Activated T-cell treated with anti-CD3 and anti-CD28 coated beads, Interleukin-2, amount 50 U/mL, for 24 hours (primary cell): ENCODE results near the gene LDB3.

Source experiments
- DNase-seq: peaks from one replicate; pipeline ENCODE4 v3.0.0-alpha.2; 2020
- H3K27ac Mint-ChIP-seq: 2 replicates; pipeline ENCODE4 v1.8.0; 2020; ENCODE audit warnings: mild to moderate bottlenecking, mixed read lengths
- H3K27me3 Mint-ChIP-seq: 2 replicates; pipeline ENCODE4 v1.8.0; 2020; ENCODE audit warnings: mixed read lengths
- H3K36me3 Mint-ChIP-seq: 2 replicates; pipeline ENCODE4 v1.8.0; 2020; ENCODE audit warnings: low read depth, mixed read lengths
- H3K4me1 Mint-ChIP-seq: 2 replicates; pipeline ENCODE4 v1.8.0; 2020; ENCODE audit warnings: low read depth, mixed read lengths
- H3K4me3 Mint-ChIP-seq: 2 replicates; pipeline ENCODE4 v1.8.0; 2020; ENCODE audit warnings: mild to moderate bottlenecking, moderate library complexity, mixed read lengths
- H3K9me3 Mint-ChIP-seq: 2 replicates; pipeline ENCODE4 v1.8.0; 2020; ENCODE audit warnings: mixed read lengths

Gene LDB3

DNA sequence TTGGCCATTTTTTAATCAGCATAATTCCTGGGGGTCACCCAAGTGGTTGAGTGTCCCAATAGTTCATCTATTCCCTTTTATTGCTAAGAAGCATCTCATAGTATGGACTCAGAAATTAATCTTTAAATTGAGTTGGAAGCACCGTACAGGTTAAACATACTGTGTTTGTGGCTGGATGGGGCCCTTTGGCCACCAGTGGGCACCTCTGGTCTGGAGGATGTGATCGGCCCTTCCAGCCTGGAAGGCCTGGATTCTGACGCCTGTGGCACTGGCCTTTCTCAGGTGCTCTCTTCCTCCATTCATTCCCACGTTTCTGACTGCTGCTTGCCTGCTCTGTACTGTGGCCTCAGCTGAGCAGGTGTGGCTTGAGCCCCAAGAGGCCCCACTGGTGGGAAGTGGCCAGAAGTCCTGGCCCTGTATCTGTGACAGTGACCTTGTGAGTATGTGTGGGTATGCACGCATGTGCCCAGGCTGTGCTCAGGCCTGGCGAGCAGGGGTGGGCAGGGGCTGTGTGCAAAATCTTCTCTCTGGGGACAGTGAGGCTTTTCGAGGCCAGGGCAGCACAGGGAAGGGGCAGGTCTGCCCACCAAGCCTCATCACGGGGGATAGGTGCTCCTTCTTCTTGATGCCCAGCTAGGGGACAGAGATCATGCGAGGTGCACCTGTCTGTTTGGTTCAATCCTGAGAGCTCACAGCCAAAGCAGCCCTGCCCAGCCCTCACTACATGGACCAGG lies 30.1 kb downstream of the LDB3 start:
- H3K36me3 Mint-ChIP-seq: no peaks in the 10 kb centered on the region
- DNase-seq: no peak
- no peaks in the 10 kb centered on the region for H3K4me1 Mint-ChIP-seq
- H3K27ac Mint-ChIP-seq: no peak overlapping the region
- no peak overlapping the region for H3K4me3 Mint-ChIP-seq
- no peaks in the 10 kb centered on the region for H3K27me3 Mint-ChIP-seq
- H3K9me3 Mint-ChIP-seq: no peaks in the 10 kb centered on the region

DNA sequence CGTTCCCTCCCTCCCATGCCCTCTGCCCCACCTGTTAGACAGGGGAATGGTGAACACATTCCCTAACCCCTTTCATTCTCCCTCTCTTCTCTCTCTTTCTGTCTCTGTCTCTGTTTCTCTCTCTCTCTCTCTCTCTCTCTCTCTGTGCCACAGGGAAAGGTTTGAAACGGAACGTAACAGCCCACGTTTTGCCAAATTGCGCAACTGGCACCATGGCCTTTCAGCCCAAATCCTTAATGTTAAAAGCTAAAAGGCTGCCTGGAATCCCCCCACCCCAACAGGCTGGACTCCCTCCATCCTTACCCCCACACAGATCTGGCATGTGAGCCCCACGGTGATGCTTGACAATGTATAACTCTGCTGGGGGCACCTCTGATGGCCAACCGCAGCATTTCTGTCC lies 30.8 kb downstream of the LDB3 start:
- H3K4me1 Mint-ChIP-seq: no peaks in the 10 kb centered on the region
- H3K27ac Mint-ChIP-seq: no peak overlapping the region
- H3K4me3 Mint-ChIP-seq: no peak overlapping the region
- no peak for DNase-seq
- H3K9me3 Mint-ChIP-seq: no peaks in the 10 kb centered on the region
- H3K27me3 Mint-ChIP-seq: no peaks in the 10 kb centered on the region
- H3K36me3 Mint-ChIP-seq: no peaks in the 10 kb centered on the region

DNA sequence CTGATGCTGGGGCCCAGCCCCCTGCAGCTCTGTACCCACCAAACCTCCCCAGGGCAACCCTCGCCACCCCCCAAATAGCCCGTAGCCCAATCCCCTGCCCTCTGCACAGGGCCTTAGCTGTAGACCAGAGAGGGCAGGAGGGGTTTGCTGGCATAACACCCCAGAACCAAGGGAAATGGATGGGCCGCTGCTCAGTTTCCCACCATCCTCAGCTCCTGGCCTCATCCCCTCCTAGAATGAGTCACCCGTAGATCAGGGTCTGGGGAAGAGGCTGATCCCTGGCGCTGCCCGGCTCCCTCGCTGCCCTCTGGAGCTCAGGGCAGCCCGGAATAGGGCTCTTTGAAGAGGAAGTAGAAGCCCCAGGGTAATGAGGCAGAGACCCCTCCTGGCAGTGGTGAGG lies 31.2 kb downstream of the LDB3 start:
- Mint-ChIP-seq H3K4me3 (no peak overlapping the region), H3K27me3 (no peaks in the 10 kb centered on the region), H3K4me1 (no peaks in the 10 kb centered on the region), H3K27ac (no peak overlapping the region), H3K9me3 (no peaks in the 10 kb centered on the region), H3K36me3 (no peaks in the 10 kb centered on the region)
- DNase-seq: no peak

DNA sequence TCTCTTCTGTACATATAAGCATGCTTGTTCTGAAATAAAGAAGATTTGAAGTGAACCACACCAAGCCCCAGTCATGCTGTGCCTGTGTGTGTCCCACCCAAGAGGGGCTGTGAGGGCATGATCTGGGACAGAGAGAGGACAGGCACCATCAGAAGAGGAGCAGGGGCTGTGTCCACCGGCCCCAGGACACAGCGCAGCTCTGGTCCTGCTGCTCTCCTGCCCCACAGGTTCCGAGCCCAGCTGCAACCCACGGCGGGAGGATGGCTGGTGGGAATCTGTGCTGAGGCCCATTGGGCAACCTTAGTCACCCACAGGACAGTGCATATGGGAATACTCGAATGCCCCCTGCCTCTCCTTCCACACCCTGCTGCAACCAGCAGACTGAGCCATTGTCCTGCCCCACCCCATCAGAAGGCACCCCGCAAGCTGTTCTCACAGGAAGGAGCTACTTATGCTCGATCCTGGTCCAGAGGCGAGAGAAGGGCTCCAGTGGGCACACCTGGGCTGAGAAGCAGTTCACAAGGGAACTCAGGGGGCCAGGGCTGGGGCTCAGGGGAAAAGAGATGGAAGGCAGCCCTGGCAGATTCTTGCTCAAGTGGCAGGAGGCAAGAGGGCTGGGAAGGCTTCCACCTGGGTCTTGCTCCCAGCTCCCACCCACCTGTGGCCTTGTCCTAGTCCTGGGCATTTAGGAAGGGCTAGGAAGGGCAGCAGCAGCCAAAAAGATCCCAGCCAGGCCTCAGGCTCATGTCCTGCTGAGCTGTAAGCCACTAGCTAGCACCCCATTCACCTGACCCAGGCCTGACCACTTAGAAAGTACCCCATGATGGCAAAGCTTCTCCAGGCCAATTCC lies 31.9 kb downstream of the LDB3 start:
- no peak overlapping the region for H3K27ac Mint-ChIP-seq

DNA sequence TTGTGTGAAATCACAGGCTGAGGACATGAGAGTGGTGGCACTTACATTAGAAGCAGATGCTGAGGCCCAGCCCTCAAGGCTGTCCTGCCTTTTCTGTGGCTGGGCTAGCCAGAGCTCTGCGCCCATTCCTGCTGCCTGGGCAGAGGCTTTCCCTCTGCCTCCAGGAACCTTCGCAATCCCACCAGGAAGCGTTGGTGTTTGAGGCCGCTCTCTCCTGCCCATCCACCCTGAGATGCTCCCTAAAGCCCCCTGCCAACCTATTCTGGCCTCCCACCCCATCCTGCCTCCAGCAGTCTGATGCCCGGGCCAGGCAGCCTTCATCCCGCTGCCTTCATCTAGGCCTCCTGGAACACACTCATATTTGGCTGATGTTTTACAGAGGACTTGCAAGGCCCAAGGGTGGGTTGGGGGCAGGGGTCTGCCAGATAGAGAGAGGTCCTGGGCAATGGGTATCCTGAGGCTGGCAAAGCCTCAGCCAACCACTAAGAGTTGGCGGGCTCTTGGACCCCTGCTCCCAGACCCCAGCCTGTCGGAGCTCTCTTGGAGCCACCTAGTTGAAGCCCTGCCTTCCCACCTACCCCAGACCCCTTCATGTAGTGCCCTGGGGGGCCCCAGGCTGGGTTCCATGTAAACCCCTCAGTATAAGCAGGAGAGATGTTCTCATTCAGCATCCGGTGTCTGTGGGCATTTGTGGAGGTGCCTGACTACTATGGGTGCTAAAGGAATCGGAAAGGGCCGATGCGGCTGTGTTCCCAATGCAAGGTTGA lies 32.7 kb downstream of the LDB3 start:
- H3K4me3 Mint-ChIP-seq: no peak overlapping the region
- no peaks in the 10 kb centered on the region for H3K9me3 Mint-ChIP-seq

More for the DNA sequence above, 31.9 kb downstream of the LDB3 start:
- Mint-ChIP-seq H3K4me3 (no peak overlapping the region), H3K27me3 (no peaks in the 10 kb centered on the region), H3K4me1 (no peaks in the 10 kb centered on the region), H3K36me3 (no peaks in the 10 kb centered on the region), H3K9me3 (no peaks in the 10 kb centered on the region)
- no peak for DNase-seq

DNA sequence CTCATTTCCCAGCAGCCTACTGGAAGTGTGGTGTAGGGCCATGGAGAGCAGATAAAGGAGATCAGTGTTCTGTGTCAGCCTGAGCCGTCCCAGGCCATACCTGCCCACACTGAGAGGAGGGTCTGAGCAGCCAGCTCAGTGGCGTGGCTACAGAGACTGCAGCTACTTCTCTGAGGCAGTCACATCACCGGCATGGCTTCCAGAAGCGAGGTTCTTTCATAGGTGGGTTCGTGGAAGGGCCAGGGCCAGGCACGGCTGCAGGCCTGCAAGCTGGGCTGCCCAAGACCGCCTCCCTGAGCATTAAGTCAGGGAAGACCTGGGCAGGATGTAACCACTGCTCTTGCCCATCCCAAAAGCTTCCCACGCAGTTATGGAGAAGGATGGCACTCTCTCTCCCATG lies 34.9 kb downstream of the LDB3 start:
- Mint-ChIP-seq H3K9me3 (no peaks in the 10 kb centered on the region), H3K27ac (no peak overlapping the region), H3K4me3 (no peak overlapping the region), H3K27me3 (no peaks in the 10 kb centered on the region), H3K36me3 (no peaks in the 10 kb centered on the region), H3K4me1 (no peaks in the 10 kb centered on the region)
- no peak for DNase-seq

More for the DNA sequence above, 32.7 kb downstream of the LDB3 start:
- no peak for DNase-seq
- H3K27me3 Mint-ChIP-seq: no peaks in the 10 kb centered on the region
- H3K4me1 Mint-ChIP-seq: no peaks in the 10 kb centered on the region
- no peak overlapping the region for H3K27ac Mint-ChIP-seq
- H3K36me3 Mint-ChIP-seq: no peaks in the 10 kb centered on the region

DNA sequence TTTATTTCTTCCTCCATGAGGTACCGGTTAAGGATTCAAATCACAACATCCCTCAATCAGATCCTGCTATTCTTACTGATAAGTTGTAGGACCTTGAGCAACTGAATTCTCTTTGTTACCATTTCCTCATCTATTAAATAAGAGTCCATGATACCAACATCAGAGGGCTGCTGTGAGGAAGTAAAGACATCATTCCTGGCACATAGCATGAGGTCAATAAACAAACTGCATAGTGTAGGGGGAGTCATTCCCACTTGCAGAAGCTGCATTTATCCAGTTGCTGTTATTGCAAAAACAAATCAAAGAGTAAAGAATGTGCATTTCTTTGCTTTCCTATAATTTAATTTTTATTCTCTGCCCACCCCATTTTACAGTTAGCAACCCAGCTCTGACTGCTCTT lies 36.8 kb downstream of the LDB3 start:
- H3K27me3 Mint-ChIP-seq: no peaks in the 10 kb centered on the region
- DNase-seq: no peak
- H3K4me3 Mint-ChIP-seq: no peak overlapping the region
- H3K27ac Mint-ChIP-seq: no peak overlapping the region
- H3K9me3 Mint-ChIP-seq: no peaks in the 10 kb centered on the region
- peaks cover 4% of the 10 kb centered on the region for H3K4me1 Mint-ChIP-seq
- no peaks in the 10 kb centered on the region for H3K36me3 Mint-ChIP-seq

DNA sequence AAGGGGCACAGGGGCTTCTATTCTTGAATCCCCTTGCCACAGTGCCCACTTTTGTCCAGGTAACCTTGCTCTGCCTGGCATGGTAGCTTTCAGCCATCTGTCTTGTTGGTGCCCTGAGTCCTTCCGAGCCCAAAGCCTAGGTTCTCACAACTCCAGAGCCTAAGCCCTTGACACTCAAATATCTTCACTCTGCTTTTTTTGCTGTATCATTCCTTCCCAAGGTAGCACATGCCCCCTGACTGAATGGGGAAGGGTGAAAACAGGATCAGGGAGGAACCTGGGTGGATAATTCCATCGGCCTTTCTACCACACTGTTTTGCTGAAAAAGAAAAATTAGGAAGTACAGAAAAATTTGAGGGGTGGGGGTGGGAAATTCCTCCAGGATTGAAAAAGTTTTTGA lies 37.6 kb downstream of the LDB3 start:
- H3K4me3 Mint-ChIP-seq: no peak overlapping the region
- H3K27me3 Mint-ChIP-seq: no peaks in the 10 kb centered on the region
- peaks cover 10% of the 10 kb centered on the region for H3K4me1 Mint-ChIP-seq
- no peak overlapping the region for H3K27ac Mint-ChIP-seq
- no peaks in the 10 kb centered on the region for H3K36me3 Mint-ChIP-seq
- DNase-seq: no peak
- H3K9me3 Mint-ChIP-seq: no peaks in the 10 kb centered on the region

DNA sequence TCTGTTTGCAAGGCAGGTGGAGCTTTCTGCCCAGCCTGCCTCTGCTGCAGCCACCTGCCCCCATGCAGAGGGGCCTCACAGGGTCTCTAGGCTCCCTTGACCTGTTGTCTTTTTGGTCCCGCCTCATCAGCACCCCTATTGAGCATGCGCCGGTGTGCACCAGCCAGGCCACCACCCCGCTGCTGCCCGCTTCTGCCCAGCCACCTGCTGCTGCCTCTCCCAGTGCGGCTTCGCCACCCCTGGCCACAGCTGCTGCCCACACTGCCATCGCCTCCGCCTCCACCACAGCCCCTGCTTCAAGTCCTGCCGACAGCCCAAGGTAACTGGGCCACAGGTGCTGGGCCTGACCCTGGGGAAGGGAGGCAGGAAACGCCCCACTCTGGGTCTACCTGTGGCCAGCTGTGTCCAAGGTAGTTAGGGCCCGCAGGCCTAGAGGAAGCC lies 38.1 kb downstream of the LDB3 start:
- Mint-ChIP-seq H3K4me3 (no peak overlapping the region), H3K27ac (no peak overlapping the region), H3K27me3 (no peaks in the 10 kb centered on the region), H3K36me3 (no peaks in the 10 kb centered on the region), H3K4me1 (peaks cover 11% of the 10 kb centered on the region), H3K9me3 (no peaks in the 10 kb centered on the region)
- DNase-seq: no peak

DNA sequence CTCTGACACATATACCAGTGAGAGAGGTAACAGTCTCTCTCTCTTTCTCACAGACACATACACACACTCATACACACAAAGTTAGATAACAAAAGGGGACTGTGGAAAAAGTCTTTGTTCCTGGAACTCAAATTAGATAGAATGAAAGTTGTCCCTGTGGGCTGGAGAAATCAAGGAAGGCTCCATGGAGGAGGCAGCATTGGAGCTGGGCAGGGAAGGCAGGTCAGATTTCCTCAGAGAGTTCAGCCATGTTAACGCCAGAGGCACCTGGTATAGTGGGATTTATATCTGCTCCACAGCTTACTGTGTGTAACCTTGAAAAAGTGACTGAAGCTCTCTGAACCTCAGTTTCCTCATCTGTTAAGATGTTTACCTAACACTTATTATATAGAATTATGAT lies 38.7 kb downstream of the LDB3 start:
- Mint-ChIP-seq H3K36me3 (no peaks in the 10 kb centered on the region), H3K27ac (no peak overlapping the region), H3K27me3 (no peaks in the 10 kb centered on the region), H3K9me3 (no peaks in the 10 kb centered on the region), H3K4me3 (no peak overlapping the region), H3K4me1 (peaks cover 13% of the 10 kb centered on the region)
- no peak for DNase-seq

DNA sequence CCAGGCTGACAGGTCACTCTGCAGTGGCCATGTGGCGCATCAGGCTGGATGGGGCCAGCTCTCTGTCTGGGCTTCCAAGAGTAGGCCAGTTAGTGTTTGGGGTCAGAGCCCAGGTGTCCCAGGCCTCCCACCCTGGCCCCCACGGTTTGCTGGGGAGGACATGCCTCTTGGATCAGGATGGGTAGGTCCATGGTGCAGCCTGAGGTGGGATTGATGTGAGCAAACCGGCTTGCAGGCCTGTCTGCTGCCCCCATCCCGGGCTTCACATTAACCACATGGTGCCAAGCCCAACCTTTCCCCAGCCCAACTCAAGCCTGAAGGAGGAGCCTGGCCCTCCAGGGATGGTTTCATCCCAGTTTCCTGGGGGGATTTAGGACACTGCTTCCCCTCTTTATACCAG lies 39.2 kb downstream of the LDB3 start:
- H3K9me3 Mint-ChIP-seq: no peaks in the 10 kb centered on the region
- H3K4me1 Mint-ChIP-seq: peaks cover 17% of the 10 kb centered on the region
- DNase-seq: no peak
- no peak overlapping the region for H3K27ac Mint-ChIP-seq
- H3K36me3 Mint-ChIP-seq: no peaks in the 10 kb centered on the region
- H3K27me3 Mint-ChIP-seq: no peaks in the 10 kb centered on the region
- H3K4me3 Mint-ChIP-seq: no peak overlapping the region

DNA sequence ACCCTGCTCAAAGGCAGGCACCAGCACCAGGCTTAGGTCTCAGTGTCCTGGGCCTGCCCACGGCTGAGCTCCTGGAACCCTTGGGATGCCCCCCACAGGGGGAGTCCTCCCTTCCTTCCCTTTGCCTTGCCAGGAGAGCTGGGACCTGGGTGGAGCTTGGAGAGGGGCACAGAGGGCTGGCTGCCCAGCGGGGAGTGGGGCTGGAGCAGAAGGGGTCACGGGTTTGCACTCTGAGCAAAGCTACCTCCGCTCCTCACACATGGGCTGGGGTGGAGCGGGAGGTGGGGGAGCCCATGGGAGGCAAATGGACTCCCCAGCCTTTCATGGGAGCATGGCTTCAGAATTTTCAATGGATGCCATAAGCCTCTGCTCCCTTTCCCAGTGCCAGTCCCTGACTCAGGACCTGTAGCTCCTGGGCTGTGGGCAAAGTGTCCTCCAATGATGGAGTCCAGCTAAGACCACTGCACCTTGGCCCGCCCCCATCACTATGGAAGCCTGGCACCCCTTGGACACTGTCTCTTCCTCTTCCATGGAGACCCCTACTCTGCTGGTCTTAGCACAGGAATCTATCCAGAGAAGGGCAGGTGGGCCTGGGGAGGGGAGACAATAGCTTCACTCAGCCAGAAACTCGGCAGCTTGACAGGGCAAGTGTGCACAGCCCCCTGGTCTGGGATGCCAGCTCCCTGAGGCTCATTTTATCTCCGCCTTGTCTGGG lies 39.9 kb downstream of the LDB3 start:
- H3K36me3 Mint-ChIP-seq: no peaks in the 10 kb centered on the region
- no peaks in the 10 kb centered on the region for H3K27me3 Mint-ChIP-seq
- H3K9me3 Mint-ChIP-seq: no peaks in the 10 kb centered on the region
- H3K4me3 Mint-ChIP-seq: no peak overlapping the region
- H3K4me1 Mint-ChIP-seq: peaks cover 17% of the 10 kb centered on the region
- no peak for DNase-seq
- H3K27ac Mint-ChIP-seq: no peak overlapping the region

DNA sequence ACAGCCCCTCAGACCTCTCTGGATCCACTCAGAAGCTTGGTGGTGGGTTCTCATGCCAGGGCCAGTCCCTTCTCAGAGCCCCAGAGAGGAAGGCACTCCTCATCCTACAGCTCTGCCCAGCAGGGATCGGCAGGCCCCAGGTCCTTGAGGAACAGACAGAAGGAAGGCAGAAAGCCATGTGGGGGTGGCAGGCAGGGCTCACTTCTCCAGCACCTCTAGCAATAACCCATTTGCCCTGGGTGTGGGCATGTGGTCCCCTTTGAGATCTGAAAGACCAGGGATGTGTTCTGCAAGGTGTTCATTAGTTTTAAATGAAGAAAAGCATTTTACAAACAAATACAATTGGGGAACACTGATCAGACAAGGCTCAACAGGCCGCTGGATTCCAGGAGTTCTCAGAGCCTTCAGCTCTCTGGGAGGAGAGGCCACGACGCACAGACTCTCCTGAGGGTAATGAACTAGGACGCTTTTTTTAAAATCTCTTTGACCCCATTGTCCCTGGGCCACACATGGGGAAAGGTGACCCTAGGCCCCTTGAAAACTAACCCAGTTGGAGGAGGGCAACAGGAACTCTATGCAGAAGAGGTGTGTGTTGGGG lies 40.6 kb downstream of the LDB3 start:
- no peaks in the 10 kb centered on the region for H3K9me3 Mint-ChIP-seq
- peaks cover 17% of the 10 kb centered on the region for H3K4me1 Mint-ChIP-seq
- H3K27me3 Mint-ChIP-seq: no peaks in the 10 kb centered on the region
- H3K27ac Mint-ChIP-seq: no peak overlapping the region
- H3K36me3 Mint-ChIP-seq: no peaks in the 10 kb centered on the region
- no peak overlapping the region for H3K4me3 Mint-ChIP-seq
- DNase-seq: no peak
